Keratinocyte (primary cell): ENCODE data around the gene RBM4. TPM values are rescaled to one million over a fixed set of nuclear protein-coding genes. Genes with fewer than 3 reads are reported as not detected.

Experiments
- DNase-seq: peaks from one replicate; pipeline ENCODE4 v3.0.0-alpha.2; 2011; ENCODE audit warnings: low read depth, missing footprints, low spot score
- FAIRE-seq: peaks from 2 replicates; lab custom pipeline; 2011; peaks lifted over from hg19 to GRCh38; lab: Jason Lieb, UNC
- H2AFZ ChIP-seq: 2 replicates; pipeline ENCODE4 v1.6.0; 2012; ENCODE audit warnings: low read length, control low read depth, inconsistent platforms; ENCODE audit not compliant: control insufficient read depth
- H3K27ac ChIP-seq: 2 replicates; pipeline ENCODE4 v1.5.1; 2011; ENCODE audit warnings: low read length; ENCODE audit not compliant: control insufficient read depth, insufficient read depth
- H3K27me3 ChIP-seq: 3 replicates; pipeline ENCODE4 v1.6.0; 2011; ENCODE audit warnings: low read length; ENCODE audit not compliant: control insufficient read depth, insufficient read depth; ENCODE audit errors: extremely low read depth
- H3K36me3 ChIP-seq, 2 experiments: 2 replicates in 1 of 2; 3 replicates in 1 of 2; pipeline ENCODE4 v1.5.1; 2011; ENCODE audit warnings: low read length in 2 of 2, mild to moderate bottlenecking in 1 of 2; ENCODE audit not compliant: control insufficient read depth in 2 of 2, insufficient read depth in 2 of 2; ENCODE audit errors: extremely low read depth in 1 of 2
- H3K4me1 ChIP-seq: 3 replicates; pipeline ENCODE4 v1.5.1; 2011; ENCODE audit warnings: low read length; ENCODE audit not compliant: control insufficient read depth, insufficient read depth; ENCODE audit errors: extremely low read depth
- H3K4me2 ChIP-seq: 3 replicates; pipeline ENCODE4 v1.6.0; 2011; ENCODE audit warnings: low read depth, low read length; ENCODE audit not compliant: control insufficient read depth, insufficient read depth; ENCODE audit errors: extremely low read depth
- H3K4me3 ChIP-seq, 3 experiments: fragments of 200-600 bp in 1 of 3; sonication (generic) in 1 of 3; 2 replicates in 2 of 3; 3 replicates in 1 of 3; pipeline ENCODE4 v1.5.1; 2011 to 2016; ENCODE audit warnings: low read length in 3 of 3, mild to moderate bottlenecking in 3 of 3, control low read depth in 2 of 3, inconsistent platforms in 1 of 3, low read depth in 1 of 3, mixed read lengths in 1 of 3, mixed run types in 1 of 3, moderate library complexity in 1 of 3; ENCODE audit not compliant: control insufficient read depth in 2 of 3, insufficient read depth in 2 of 3; ENCODE audit errors: extremely low read depth in 1 of 3
- H3K79me2 ChIP-seq: 2 replicates; pipeline ENCODE4 v1.6.0; 2012; ENCODE audit warnings: low read length; ENCODE audit not compliant: control insufficient read depth, insufficient read depth
- H3K9ac ChIP-seq: 3 replicates; pipeline ENCODE4 v1.6.0; 2011; ENCODE audit warnings: low read length; ENCODE audit not compliant: control insufficient read depth, insufficient read depth; ENCODE audit errors: extremely low read depth
- H3K9me1 ChIP-seq: 3 replicates; pipeline ENCODE4 v1.6.0; 2011; ENCODE audit warnings: low read length; ENCODE audit not compliant: control insufficient read depth, insufficient read depth; ENCODE audit errors: extremely low read depth
- H3K9me3 ChIP-seq: 2 replicates; pipeline ENCODE4 v1.5.1; 2012; ENCODE audit warnings: low read depth, low read length; ENCODE audit not compliant: control insufficient read depth
- H4K20me1 ChIP-seq: 3 replicates; pipeline ENCODE4 v1.6.0; 2011; ENCODE audit warnings: low read length; ENCODE audit not compliant: control insufficient read depth, insufficient read depth; ENCODE audit errors: extremely low read depth
- CTCF ChIP-seq, 3 experiments: IDR thresholded peaks in 1 of 3; conservative IDR thresholded peaks in 1 of 3; optimal IDR thresholded peaks in 1 of 3; 2 replicates in 2 of 3; 3 replicates in 1 of 3; pipeline versions ENCODE3 to v1.5.1; 2011; ENCODE audit warnings: low read length in 3 of 3, mild to moderate bottlenecking in 3 of 3, moderate library complexity in 2 of 3, control low read depth in 1 of 3, inconsistent platforms in 1 of 3; ENCODE audit not compliant: insufficient read depth in 2 of 3; ENCODE audit errors: extremely low read depth in 1 of 3
- EZH2 ChIP-seq: IDR thresholded peaks from one replicate; pipeline ENCODE4 v1.6.1; 2012; ENCODE audit warnings: inconsistent platforms, mild to moderate bottlenecking, low read length, moderate library complexity
- dilution Hi-C: fragments of 300-500 bp; cut with MboI; formaldehyde crosslinking; loops from one replicate; pipeline ENCODE4 v1.7.0; 2020; ENCODE audit warnings: low sequenced_read_pairs; ENCODE audit not compliant: extremely low pct_ligation_motif_present
- polyA plus RNA-seq, 5 experiments: library from polyadenylated mRNA; depleted of rRNA in 3 of 5; stranded (reverse) in 3 of 5; stranded (forward) in 1 of 5; unstranded in 1 of 5; fragments of >200 nt; gene quantifications; 1 replicate in 1 of 5; 2 replicates in 3 of 5; 3 replicates in 1 of 5; pipeline versions ENCODE4 v1.2.1 to v1.2.3, GENCODE V29; 2011 to 2012; ENCODE audit warnings: missing spikeins in 2 of 5, low read depth in 1 of 5, low replicate concordance in 1 of 5

The RBM4 gene
- polyA plus RNA-seq, 1 donor (not counting 4 experiments of a cell fraction or from before 2014, with no cell fraction given) = 190 TPM

GRCh38 chr11:66691311-66691980 is 52.9 kb downstream of the RBM4 start:
- Histone ChIP-seq H4K20me1 (no peaks in the 10 kb centered on the region), H3K4me3 (no peak overlapping the region), H3K4me2 (no peak overlapping the region), H3K79me2 (no peaks in the 10 kb centered on the region), H3K27ac (no peak overlapping the region), H3K9me3 (no peaks in the 10 kb centered on the region), H2AFZ (no peak overlapping the region), H3K9me1 (no peaks in the 10 kb centered on the region), H3K9ac (no peak overlapping the region), H3K4me1 (peaks cover 21% of the 10 kb centered on the region), H3K36me3 (peaks cover 24 to 27% of the 10 kb centered on the region in 2 experiments), H3K27me3 (no peaks in the 10 kb centered on the region)
- FAIRE-seq (no peak), DNase-seq (no peak)
- dilution Hi-C loops = loop anchor here (25.0 kb wide), 1 partner anchor 96 kb away; no protein-coding TSS in a partner anchor
- no peak for TF ChIP-seq CTCF (optimal IDR thresholded peaks at IDR 0.05 in 1 of 3, IDR thresholded peaks at IDR 0.05 in 1 of 3, conservative IDR thresholded peaks at IDR 0.05 in 1 of 3; ENCODE audit: extremely low read depth in 1 of 3, insufficient read depth in 2 of 3, low read length in 3 of 3)
- no peak for TF ChIP-seq EZH2

GRCh38 chr11:66692446-66692845 is 53.9 kb downstream of the RBM4 start:
- Histone ChIP-seq H3K27ac (no peak overlapping the region), H3K9ac (no peak overlapping the region), H3K4me2 (no peak overlapping the region), H3K9me1 (no peaks in the 10 kb centered on the region), H3K9me3 (no peaks in the 10 kb centered on the region), H3K79me2 (no peaks in the 10 kb centered on the region), H3K36me3 (peaks cover 24 to 27% of the 10 kb centered on the region in 2 experiments), H4K20me1 (no peaks in the 10 kb centered on the region), H3K27me3 (no peaks in the 10 kb centered on the region), H3K4me1 (peaks cover 11% of the 10 kb centered on the region), H2AFZ (no peak overlapping the region), H3K4me3 (no peak overlapping the region)
- FAIRE-seq (no peak), DNase-seq (no peak)
- dilution Hi-C loops = loop anchor here (25.0 kb wide), 1 partner anchor 95 kb away; no protein-coding TSS in a partner anchor
- TF ChIP-seq EZH2 (no peak), CTCF (optimal IDR thresholded peaks at IDR 0.05 in 1 of 3, IDR thresholded peaks at IDR 0.05 in 1 of 3, conservative IDR thresholded peaks at IDR 0.05 in 1 of 3; ENCODE audit: extremely low read depth in 1 of 3, insufficient read depth in 2 of 3, low read length in 3 of 3) (no peak)
